Left lung (tissue), 10 donors: ENCODE measurements around the gene PROM1. TPM values are rescaled to one million over a fixed set of nuclear protein-coding genes. Genes with fewer than 3 reads are reported as not detected.

Experiments used
- ATAC-seq: fragments of 200-7000 bp; cut with Tn5 transposase; one replicate; pipeline ENCODE4 v1.9.1; 2020; ENCODE audit warnings: moderate library complexity
- DNase-seq, 4 donors: peaks; one replicate each; pipeline ENCODE4 v3.0.0-alpha.2; 2013 to 2020
- H3K27ac ChIP-seq, 2 donors: fragments of 200-600 bp; sonication (generic) in 1 of 2; one replicate each; pipeline versions ENCODE4 v1.5.0 to v1.8.0; 2020 to 2021
- H3K27me3 ChIP-seq, 2 donors: fragments of 200-600 bp; sonication (generic) in 1 of 2; one replicate each; pipeline versions ENCODE4 v1.5.0 to v1.8.0; 2020 to 2021
- H3K36me3 ChIP-seq, 2 donors: fragments of 200-600 bp; sonication (generic) in 1 of 2; one replicate each; pipeline versions ENCODE4 v1.5.0 to v1.8.0; 2020 to 2021
- H3K4me1 ChIP-seq, 2 donors: fragments of 200-600 bp; one replicate each; pipeline ENCODE4 v1.8.0; 2021
- H3K4me3 ChIP-seq, 2 donors: fragments of 200-600 bp; sonication (generic) in 1 of 2; one replicate each; pipeline versions ENCODE4 v1.5.0 to v1.8.0; 2020 to 2021; ENCODE audit warnings: mild to moderate bottlenecking in 1 of 2
- H3K9me3 ChIP-seq, 2 donors: fragments of 200-600 bp; sonication (generic) in 1 of 2; one replicate each; pipeline versions ENCODE4 v1.5.0 to v1.8.0; 2020 to 2021
- intact Hi-C, 2 donors: fragments of 100-400 bp; cut with DNase I; formaldehyde crosslinking; loops; one replicate each; pipeline versions ENCODE4 v1.11.2 to v1.14.2; 2022
- polyA plus RNA-seq, 6 donors: library from polyadenylated mRNA; unstranded; fragments of 120-200 nt; gene quantifications; one replicate each; pipeline ENCODE4 v1.2.1, GENCODE V29; 2013; ENCODE audit not compliant: insufficient read length in 6 of 6
- total RNA-seq, 2 donors: library from RNA; stranded (reverse); fragmentation: NEBNext Ultra II Directional; extraction: Animal tissue kit (Norgen Biotek cat#: 25700); gene quantifications; one replicate each; pipeline ENCODE4 v1.2.1, GENCODE V29; 2021
- TF ChIP-seq, protein P1 (sequence below), 2 donors: fragments of 200-600 bp; sonication (generic) in 1 of 2; IDR thresholded peaks; one replicate each; pipeline versions ENCODE4 v1.5.0 to v1.8.0; 2021; ENCODE audit warnings: antibody characterized with exemption in 2 of 2
- donor health status: DM: no; HTN: yes; CAD: no.
- donor health status: DM: no; HTN: no; CAD: no.

PROM1 gene
- total and polyA plus RNA-seq, 8 donors = 11.2 to 37.1 (median 25.2) TPM; not detected in 1

DNA sequence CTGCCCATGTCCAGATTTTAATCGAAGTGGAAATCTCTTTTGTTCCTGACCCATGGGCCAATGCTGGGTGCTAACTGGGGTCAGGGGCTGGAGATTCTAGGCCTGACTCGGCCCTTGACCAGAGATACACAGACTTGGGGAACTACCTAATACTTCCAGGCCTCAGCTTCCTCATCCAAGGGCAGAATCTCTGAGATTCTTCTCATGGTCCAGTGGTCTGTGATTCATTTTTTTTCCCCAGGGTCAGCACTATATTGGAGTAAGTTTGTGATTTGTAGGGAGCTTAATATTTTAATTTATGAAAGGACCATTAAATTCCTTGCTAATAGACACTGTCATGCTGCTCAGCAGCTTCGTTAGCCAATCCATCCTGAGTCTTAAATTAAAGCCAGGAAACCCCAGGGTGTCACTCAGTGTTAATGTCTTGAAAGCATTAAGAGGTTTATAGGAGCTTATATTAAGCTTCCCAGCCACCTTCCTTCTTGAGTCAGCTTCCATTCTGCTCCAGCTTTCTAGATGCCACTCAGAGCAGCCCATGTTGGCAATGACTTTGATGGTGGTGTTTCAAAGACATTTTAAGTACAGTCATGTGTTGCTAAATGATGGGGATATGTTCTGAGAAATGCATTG is 27.0 kb upstream of the PROM1 start:
- no peaks in the 10 kb centered on the region for H3K36me3 ChIP-seq
- H3K4me1 ChIP-seq = no peaks in the 10 kb centered on the region
- H3K27ac ChIP-seq = no peak overlapping the region
- ATAC-seq (no peak), DNase-seq (no peak)
- intact Hi-C loops = no loop called here
- no peak overlapping the region for H3K4me3 ChIP-seq
- TF ChIP-seq, protein P1, sequence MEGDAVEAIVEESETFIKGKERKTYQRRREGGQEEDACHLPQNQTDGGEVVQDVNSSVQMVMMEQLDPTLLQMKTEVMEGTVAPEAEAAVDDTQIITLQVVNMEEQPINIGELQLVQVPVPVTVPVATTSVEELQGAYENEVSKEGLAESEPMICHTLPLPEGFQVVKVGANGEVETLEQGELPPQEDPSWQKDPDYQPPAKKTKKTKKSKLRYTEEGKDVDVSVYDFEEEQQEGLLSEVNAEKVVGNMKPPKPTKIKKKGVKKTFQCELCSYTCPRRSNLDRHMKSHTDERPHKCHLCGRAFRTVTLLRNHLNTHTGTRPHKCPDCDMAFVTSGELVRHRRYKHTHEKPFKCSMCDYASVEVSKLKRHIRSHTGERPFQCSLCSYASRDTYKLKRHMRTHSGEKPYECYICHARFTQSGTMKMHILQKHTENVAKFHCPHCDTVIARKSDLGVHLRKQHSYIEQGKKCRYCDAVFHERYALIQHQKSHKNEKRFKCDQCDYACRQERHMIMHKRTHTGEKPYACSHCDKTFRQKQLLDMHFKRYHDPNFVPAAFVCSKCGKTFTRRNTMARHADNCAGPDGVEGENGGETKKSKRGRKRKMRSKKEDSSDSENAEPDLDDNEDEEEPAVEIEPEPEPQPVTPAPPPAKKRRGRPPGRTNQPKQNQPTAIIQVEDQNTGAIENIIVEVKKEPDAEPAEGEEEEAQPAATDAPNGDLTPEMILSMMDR (IDR thresholded peaks at IDR 0.05) = no peak
- H3K27me3 ChIP-seq = no peaks in the 10 kb centered on the region
- H3K9me3 ChIP-seq = no peaks in the 10 kb centered on the region

DNA sequence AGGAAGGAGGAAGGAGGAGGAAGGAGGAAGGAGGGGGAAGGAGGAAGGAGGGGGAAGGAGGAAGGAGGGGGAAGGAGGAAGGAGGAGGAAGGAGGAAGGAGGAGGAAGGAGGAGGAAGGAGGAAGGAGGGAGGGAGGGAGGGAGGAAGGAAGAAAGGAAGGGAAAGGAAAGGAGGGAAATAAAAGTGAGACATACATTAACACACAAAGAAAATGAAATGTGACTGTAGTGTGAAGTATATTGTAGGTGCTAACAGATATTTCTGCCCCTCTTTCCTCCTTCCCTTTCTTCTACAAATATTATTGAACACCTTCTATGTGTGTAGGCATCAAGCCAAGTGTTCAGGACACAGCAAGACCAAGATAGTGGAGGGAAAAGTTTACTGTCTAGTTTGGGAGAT is 26.4 kb upstream of the PROM1 start:
- no peak for DNase-seq
- TF ChIP-seq, protein P1 (IDR thresholded peaks at IDR 0.05) = no peak
- H3K4me1 ChIP-seq = no peaks in the 10 kb centered on the region
- no peaks in the 10 kb centered on the region for H3K9me3 ChIP-seq
- H3K36me3 ChIP-seq = no peaks in the 10 kb centered on the region
- no peak overlapping the region for H3K4me3 ChIP-seq
- H3K27me3 ChIP-seq = no peaks in the 10 kb centered on the region
- intact Hi-C loops = no loop called here
- no peak for ATAC-seq
- H3K27ac ChIP-seq = no peak overlapping the region

DNA sequence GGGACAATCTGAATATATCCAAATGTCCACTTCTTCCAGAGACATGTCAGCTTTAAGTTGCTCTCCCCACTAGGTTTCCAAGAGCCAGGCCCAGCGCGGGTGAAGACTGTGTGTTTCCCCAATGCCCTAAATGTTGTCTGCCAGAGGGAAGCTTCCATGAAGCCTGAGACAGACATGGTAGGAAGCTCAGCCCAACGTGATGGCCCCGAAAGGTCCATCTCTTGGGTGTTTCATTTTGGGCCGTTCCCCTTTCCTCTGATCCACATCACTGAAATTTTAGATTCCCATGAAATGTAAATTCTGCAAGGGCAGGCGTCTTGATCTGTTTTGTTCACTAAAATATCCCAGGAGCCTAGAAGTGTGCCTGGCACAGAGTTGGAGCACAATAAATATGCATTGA is 25.4 kb upstream of the PROM1 start:
- no peak overlapping the region for H3K27ac ChIP-seq
- no peak overlapping the region for H3K4me3 ChIP-seq
- H3K4me1 ChIP-seq = no peaks in the 10 kb centered on the region
- no peaks in the 10 kb centered on the region for H3K27me3 ChIP-seq
- no peaks in the 10 kb centered on the region for H3K36me3 ChIP-seq
- TF ChIP-seq, protein P1 (IDR thresholded peaks at IDR 0.05) = no peak
- intact Hi-C loops = no loop called here
- no peak for ATAC-seq
- no peak for DNase-seq
- H3K9me3 ChIP-seq = no peaks in the 10 kb centered on the region

DNA sequence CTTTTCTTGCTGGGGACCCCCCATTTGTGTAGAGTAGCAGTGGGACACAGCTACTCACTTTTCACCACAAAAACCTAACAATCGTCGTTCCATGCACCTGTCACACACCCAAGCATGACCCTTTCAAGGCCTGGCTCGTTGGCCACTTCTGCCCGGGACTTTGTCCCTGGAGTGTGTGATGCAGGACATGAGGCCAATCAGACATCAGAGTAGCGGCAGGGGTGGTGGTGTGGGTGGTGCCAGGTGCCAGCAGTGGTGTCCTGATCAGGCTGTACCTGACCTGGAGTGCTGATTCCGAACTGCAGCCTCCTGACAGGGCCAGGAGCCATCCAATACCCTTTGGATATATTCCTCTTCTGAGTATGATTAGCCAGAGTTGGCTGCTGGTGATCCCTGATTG is 23.1 kb upstream of the PROM1 start:
- no peaks in the 10 kb centered on the region for H3K36me3 ChIP-seq
- no peak overlapping the region for H3K4me3 ChIP-seq
- TF ChIP-seq, protein P1 (IDR thresholded peaks at IDR 0.05) = no peak
- no peaks in the 10 kb centered on the region for H3K4me1 ChIP-seq
- H3K9me3 ChIP-seq = no peaks in the 10 kb centered on the region
- DNase-seq (no peak), ATAC-seq (no peak)
- no peaks in the 10 kb centered on the region for H3K27me3 ChIP-seq
- H3K27ac ChIP-seq = no peak overlapping the region
- intact Hi-C loops = no loop called here

DNA sequence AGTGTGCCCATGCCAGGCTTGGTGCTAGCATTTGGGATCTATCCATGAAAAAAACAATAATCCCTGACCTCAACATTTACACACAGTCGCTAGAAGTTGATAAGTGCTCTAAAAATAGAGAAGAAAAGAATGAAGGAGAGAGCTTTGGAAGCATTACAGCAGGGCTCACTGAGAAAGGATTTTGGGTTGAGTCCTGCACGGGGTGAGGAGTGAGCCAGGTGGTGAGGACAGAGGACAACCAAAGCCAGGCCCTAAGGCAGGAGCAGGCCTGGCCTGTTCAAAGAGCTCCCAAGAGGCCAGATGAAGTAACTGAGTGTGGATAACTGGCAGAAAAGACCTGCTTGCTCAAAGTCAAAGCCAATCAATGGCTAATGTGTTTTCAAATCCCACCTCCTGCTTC is 20.7 kb upstream of the PROM1 start:
- no peaks in the 10 kb centered on the region for H3K9me3 ChIP-seq
- H3K27me3 ChIP-seq = no peaks in the 10 kb centered on the region
- intact Hi-C loops = no loop called here
- no peak overlapping the region for H3K27ac ChIP-seq
- no peak for ATAC-seq
- H3K36me3 ChIP-seq = no peaks in the 10 kb centered on the region
- TF ChIP-seq, protein P1 (IDR thresholded peaks at IDR 0.05) = no peak
- no peak for DNase-seq
- no peak overlapping the region for H3K4me3 ChIP-seq
- no peaks in the 10 kb centered on the region for H3K4me1 ChIP-seq
